ENCODE data around the gene ZDHHC11B. TPM values are rescaled to one million over a fixed set of nuclear protein-coding genes. Genes with fewer than 3 reads are reported as not detected.

ZDHHC11B gene
- polyA plus RNA-seq, 1 donor from 2014 or later: 9.9 TPM

DNA sequence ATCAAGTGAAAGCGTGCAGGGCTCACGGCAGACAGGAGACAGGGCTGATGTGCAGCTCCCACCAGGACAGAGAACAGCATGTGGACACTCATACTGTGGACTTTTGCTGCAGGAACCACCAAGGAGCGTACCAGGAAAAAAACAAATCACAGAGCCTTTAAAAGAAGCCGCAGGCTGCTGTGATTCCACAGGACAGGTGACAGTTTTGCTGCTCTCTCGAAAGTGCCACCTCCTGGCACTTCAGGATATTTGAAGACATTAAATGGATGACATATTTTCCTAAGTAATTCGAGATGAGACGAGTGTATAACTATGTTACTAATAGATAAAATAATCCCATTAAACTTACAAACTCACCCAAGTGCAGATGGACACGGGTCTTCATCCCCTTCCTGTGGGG lies 37.0 kb upstream of the ZDHHC11B start:
- H3K9ac ChIP-seq (ENCODE audit: low read length): no peak overlapping the region
- H2AFZ ChIP-seq (ENCODE audit: low read depth, low read length): no peak overlapping the region
- H3K4me2 ChIP-seq (ENCODE audit: low read length): no peak overlapping the region
- no peaks in the 10 kb centered on the region for H4K20me1 ChIP-seq (ENCODE audit: insufficient read depth)
- H3K27ac ChIP-seq (ENCODE audit: low read length): no peak overlapping the region
- H3F3A ChIP-seq (ENCODE audit: insufficient read depth, low read length, poor library complexity, severe bottlenecking): no peaks in the 10 kb centered on the region
- H3K36me3 ChIP-seq (ENCODE audit: insufficient read depth, low read length): no peaks in the 10 kb centered on the region
- H3K9me2 ChIP-seq (ENCODE audit: insufficient read depth, low read length): no peaks in the 10 kb centered on the region
- H3K4me3 ChIP-seq (ENCODE audit: low read length): no peak overlapping the region
- TF ChIP-seq CTCF (IDR thresholded peaks at IDR 0.05; ENCODE audit: poor library complexity, severe bottlenecking) (no peak), SMC3 (conservative IDR thresholded peaks at IDR 0.05; ENCODE audit: poor library complexity) (no peak), MXI1 (conservative IDR thresholded peaks at IDR 0.05; ENCODE audit: poor library complexity, severe bottlenecking) (no peak), REST (IDR thresholded peaks at IDR 0.05; ENCODE audit: borderline replicate concordance) (no peak), RAD21 (conservative IDR thresholded peaks at IDR 0.05) (no peak), EP300 (conservative IDR thresholded peaks at IDR 0.05; ENCODE audit: poor library complexity, severe bottlenecking) (no peak), POLR2AphosphoS5 (IDR thresholded peaks at IDR 0.05) (no peak), TAF1 (IDR thresholded peaks at IDR 0.05; ENCODE audit: low read depth) (no peak), EZH2 (IDR thresholded peaks at IDR 0.05; ENCODE audit: borderline replicate concordance, insufficient read depth, low read length, poor library complexity, severe bottlenecking) (no peak)
- H3K9me3 ChIP-seq (ENCODE audit: low read length): no peaks in the 10 kb centered on the region
- H3K79me2 ChIP-seq (replicated peaks; ENCODE audit: insufficient read depth, low read length): no peaks in the 10 kb centered on the region
- H3K27me3 ChIP-seq (ENCODE audit: insufficient read depth, low read depth, low read length): no peaks in the 10 kb centered on the region

DNA sequence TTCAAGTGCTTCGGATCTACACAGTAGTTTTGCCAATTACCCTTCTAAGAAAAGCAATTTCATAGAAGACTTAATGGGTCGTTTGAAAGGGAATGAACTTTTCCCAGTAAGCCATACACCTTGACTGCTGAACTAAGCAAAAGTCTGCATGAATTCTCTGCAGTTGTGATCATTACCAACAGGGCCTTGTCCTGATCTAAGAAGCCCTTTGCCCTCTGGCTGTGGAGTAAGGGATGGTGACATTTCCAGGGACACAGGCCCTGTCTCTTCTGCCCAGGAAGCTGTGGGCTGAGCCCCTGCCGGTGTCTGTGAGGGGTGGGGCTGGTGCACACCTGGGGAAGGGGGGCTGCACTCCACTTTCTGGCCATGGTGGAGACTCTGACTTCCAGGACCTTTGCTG lies 35.7 kb upstream of the ZDHHC11B start:
- no peak overlapping the region for H3K4me2 ChIP-seq (ENCODE audit: low read length)
- no peaks in the 10 kb centered on the region for H3F3A ChIP-seq (ENCODE audit: insufficient read depth, low read length, poor library complexity, severe bottlenecking)
- no peak overlapping the region for H3K9ac ChIP-seq (ENCODE audit: low read length)
- no peaks in the 10 kb centered on the region for H3K36me3 ChIP-seq (ENCODE audit: insufficient read depth, low read length)
- H4K20me1 ChIP-seq (ENCODE audit: insufficient read depth): no peaks in the 10 kb centered on the region
- no peaks in the 10 kb centered on the region for H3K9me2 ChIP-seq (ENCODE audit: insufficient read depth, low read length)
- no peaks in the 10 kb centered on the region for H3K79me2 ChIP-seq (replicated peaks; ENCODE audit: insufficient read depth, low read length)
- no peaks in the 10 kb centered on the region for H3K9me3 ChIP-seq (ENCODE audit: low read length)
- TF ChIP-seq RAD21 (conservative IDR thresholded peaks at IDR 0.05) (no peak), EP300 (conservative IDR thresholded peaks at IDR 0.05; ENCODE audit: poor library complexity, severe bottlenecking) (no peak), MXI1 (conservative IDR thresholded peaks at IDR 0.05; ENCODE audit: poor library complexity, severe bottlenecking) (no peak), EZH2 (IDR thresholded peaks at IDR 0.05; ENCODE audit: borderline replicate concordance, insufficient read depth, low read length, poor library complexity, severe bottlenecking) (no peak), POLR2AphosphoS5 (IDR thresholded peaks at IDR 0.05) (no peak), TAF1 (IDR thresholded peaks at IDR 0.05; ENCODE audit: low read depth) (no peak), SMC3 (conservative IDR thresholded peaks at IDR 0.05; ENCODE audit: poor library complexity) (no peak), REST (IDR thresholded peaks at IDR 0.05; ENCODE audit: borderline replicate concordance) (no peak), CTCF (IDR thresholded peaks at IDR 0.05; ENCODE audit: poor library complexity, severe bottlenecking) (no peak)
- H3K4me3 ChIP-seq (ENCODE audit: low read length): no peak overlapping the region
- no peak overlapping the region for H3K27ac ChIP-seq (ENCODE audit: low read length)
- H3K27me3 ChIP-seq (ENCODE audit: insufficient read depth, low read depth, low read length): no peaks in the 10 kb centered on the region
- H2AFZ ChIP-seq (ENCODE audit: low read depth, low read length): no peak overlapping the region
